Right kidney (tissue), 1 donor: Measurements from ENCODE around the gene ZNF672.
"Not testable (repeated sequence)": the region's sequence is repeated elsewhere in the genome, so short reads cannot be mapped to it uniquely, and the experiment has no call there.

Source experiments
- DNase-seq: peaks from one replicate; pipeline ENCODE4 v3.0.0-alpha.2; 2016

Gene ZNF672

GRCh38 chr1:248886237-248886895, 48.3 kb downstream of the ZNF672 start:
- DNase-seq, result no peak

DNA sequence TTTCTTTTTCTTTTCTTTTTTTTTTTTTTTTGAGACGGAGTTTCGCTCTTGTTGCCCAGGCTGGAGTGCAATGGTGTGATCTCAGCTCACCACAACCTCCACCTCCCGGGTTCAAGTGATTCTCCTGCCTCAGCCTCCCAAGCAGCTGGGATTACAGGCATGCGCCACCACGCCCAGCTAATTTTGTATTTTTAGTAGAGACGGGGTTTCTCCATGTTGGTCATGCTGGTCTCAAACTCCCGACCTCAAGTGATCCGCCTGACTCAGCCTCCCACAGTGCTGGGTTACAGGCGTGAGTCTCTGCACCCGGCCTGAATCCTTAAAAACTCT, 51.9 kb downstream of the ZNF672 start:
- DNase-seq, result not testable (repeated sequence)

DNA sequence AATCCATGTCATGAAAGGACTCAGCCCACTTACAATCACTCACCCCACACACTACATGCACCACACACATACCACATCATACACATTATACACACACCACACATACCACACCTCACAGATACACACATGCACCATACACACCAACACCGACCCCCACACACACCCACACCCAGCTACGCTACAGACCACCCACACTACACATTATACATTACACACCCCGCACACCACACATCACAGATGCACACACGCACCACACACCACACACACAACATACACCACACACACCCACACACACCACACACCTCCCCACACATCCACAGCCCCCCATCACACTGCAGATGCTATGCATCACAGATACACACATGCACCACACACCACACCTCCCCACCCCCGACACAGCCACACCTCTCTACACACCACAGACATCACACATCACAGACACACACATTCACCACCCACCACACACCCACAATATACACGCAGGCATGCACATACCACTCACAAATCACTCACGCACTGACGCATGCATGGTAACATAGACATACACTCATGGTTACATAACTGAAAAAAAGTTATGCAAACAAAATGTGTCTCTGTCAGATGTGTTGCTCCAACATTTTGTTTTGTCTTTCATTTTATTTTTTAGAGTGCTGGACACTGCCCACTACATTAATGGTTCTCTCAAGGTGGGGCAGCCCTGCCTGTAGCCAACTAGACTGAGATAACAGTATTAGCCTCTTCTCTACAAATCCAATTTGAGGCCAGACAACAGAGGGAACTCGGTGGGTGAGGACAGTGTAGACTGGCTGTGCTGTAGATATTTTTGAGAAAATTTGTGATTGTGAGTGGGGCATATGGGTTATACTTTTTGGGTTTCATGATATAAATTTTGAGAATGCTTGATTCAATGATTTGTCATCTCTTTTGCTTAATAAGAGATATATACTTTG, 52.8 kb downstream of the ZNF672 start:
- no peak for DNase-seq

DNA sequence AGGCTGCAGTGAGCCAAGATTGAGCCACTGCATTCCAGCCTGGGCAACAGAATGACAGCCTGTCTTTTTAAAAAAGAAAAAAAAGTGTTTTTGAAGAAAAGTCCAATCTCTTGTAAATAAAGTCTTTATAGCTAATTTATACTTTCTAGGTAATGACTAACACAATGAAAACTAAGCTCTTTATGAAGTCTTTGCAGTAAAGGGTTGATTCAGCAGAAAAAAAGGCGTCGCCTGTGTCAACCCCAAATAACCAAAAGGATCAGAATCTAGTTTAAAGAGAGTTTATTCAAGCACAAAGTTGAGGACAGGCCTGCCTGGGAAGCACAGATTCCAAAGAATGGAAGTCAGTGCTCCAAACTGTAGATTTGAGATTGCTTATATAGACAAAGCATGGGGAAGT, 53.7 kb downstream of the ZNF672 start:
- no peak for DNase-seq

- DNase-seq, result no peak
Measured at GRCh38 chr1:248892590-248892989, 54.6 kb downstream of the ZNF672 start.

DNA sequence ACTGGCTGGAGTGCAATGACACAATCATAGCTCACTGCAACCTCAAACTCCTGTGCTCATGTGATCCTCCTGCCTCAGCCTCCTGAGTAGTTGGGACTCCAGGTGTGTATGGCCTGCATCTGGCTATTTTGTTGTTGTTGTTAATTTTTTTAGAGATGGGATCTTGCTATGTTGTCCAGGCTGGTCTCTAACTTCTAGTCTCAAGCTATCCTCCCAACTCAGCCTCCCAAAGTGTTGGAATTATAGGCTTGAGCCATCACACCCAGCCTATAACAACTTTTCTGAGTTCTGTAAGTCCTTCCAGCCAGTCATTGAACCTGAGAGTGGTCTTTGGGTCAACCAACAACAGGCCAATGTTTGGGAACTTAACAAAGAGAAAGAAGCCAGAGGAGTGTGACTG, 56.8 kb downstream of the ZNF672 start:
- no peak for DNase-seq

DNA sequence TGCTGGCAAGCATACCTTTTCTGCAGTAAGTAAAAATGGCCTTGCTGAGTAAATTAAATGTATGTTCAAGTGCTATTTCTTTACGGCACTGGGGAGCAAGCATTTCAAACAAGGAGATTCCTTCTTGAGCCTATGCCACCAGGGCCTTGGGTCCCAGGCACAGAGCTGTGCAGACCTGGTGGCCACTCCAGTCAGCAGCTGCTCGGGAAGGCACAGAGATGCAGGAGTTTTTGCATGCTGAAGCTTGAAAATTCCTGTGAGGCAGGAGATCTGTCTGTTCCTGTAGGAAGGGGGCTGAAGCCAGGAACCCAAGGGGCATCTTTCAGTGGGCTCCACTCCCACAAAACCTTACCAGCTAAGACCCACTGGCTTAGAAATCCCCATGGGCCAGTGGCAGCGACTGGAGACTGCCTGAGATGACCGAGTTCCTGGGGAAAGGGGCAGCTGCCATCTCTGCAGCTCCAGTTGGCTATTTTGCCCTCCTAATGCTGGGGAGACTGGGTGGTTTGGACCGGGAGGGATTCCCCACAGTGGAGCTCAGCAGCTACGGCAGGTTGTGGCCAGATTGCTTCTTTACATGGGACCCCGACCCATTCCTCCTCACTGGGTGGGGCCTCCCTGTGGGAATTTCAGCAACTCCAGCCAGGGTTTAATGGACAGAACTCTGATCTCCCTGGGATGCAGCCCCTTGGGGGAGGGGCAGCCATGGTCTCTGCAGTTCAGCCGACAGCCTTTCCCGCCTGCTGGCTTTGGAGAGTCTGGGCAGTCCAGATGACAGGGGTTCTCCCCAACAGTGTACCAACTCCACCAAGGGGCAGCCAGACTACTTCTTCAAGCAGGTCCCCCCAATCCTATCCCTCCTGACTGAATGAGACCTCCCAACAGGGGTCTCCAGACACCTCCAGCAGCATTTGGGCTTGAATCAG, 59.7 kb downstream of the ZNF672 start:
- no peak for DNase-seq
